ENCODE data around the gene ADAMTS14.

The ADAMTS14 gene

GRCh38 chr10:70647086-70647485, 25.2 kb upstream of the ADAMTS14 start:
- no peak overlapping the region for H3K9ac ChIP-seq
- H3K36me3 ChIP-seq = no peaks in the 10 kb centered on the region
- TF ChIP-seq Cebpa-rat (IDR thresholded peaks at IDR 0.05) = no peak
- no peaks in the 10 kb centered on the region for H4K20me1 ChIP-seq
- no peak overlapping the region for H3K27ac ChIP-seq
- H3K4me3 ChIP-seq = no peak overlapping the region
- H3K4me2 ChIP-seq = no peak overlapping the region
- no peaks in the 10 kb centered on the region for H3K27me3 ChIP-seq
- H3K9me3 ChIP-seq = peaks cover 52% of the 10 kb centered on the region
- no peaks in the 10 kb centered on the region for H3K4me1 ChIP-seq

- Histone ChIP-seq H3K27ac (no peak overlapping the region), H3K4me2 (no peak overlapping the region), H3K9me3 (peaks cover 65% of the 10 kb centered on the region), H3K9ac (no peak overlapping the region), H4K20me1 (no peaks in the 10 kb centered on the region), H3K4me3 (no peak overlapping the region), H3K4me1 (no peaks in the 10 kb centered on the region), H3K27me3 (no peaks in the 10 kb centered on the region), H3K36me3 (no peaks in the 10 kb centered on the region)
- TF ChIP-seq Cebpa-rat (IDR thresholded peaks at IDR 0.05) = no peak
These were observed 23.9 kb upstream of the ADAMTS14 start for GRCh38 chr10:70648427-70648826.

GRCh38 chr10:70649526-70649925, 22.8 kb upstream of the ADAMTS14 start:
- no peaks in the 10 kb centered on the region for H4K20me1 ChIP-seq
- H3K4me2 ChIP-seq = no peak overlapping the region
- H3K4me3 ChIP-seq = no peak overlapping the region
- H3K9ac ChIP-seq = no peak overlapping the region
- no peak overlapping the region for H3K27ac ChIP-seq
- H3K36me3 ChIP-seq = no peaks in the 10 kb centered on the region
- H3K27me3 ChIP-seq = no peaks in the 10 kb centered on the region
- no peak for TF ChIP-seq Cebpa-rat (IDR thresholded peaks at IDR 0.05)
- H3K9me3 ChIP-seq = peaks cover 72% of the 10 kb centered on the region
- H3K4me1 ChIP-seq = no peaks in the 10 kb centered on the region

GRCh38 chr10:70650104-70650503, 22.2 kb upstream of the ADAMTS14 start:
- H3K4me2 ChIP-seq = no peak overlapping the region

GRCh38 chr10:70650718-70651117, 21.6 kb upstream of the ADAMTS14 start:
- no peak overlapping the region for H3K9ac ChIP-seq
- no peaks in the 10 kb centered on the region for H3K36me3 ChIP-seq
- no peaks in the 10 kb centered on the region for H3K27me3 ChIP-seq
- H3K9me3 ChIP-seq = peaks cover 72% of the 10 kb centered on the region
- TF ChIP-seq Cebpa-rat (IDR thresholded peaks at IDR 0.05) = no peak
- no peaks in the 10 kb centered on the region for H4K20me1 ChIP-seq
- no peak overlapping the region for H3K4me3 ChIP-seq
- H3K4me1 ChIP-seq = peaks cover 2% of the 10 kb centered on the region
- no peak overlapping the region for H3K27ac ChIP-seq
- no peak overlapping the region for H3K4me2 ChIP-seq

More at GRCh38 chr10:70650104-70650503, 22.2 kb upstream of the ADAMTS14 start:
- TF ChIP-seq Cebpa-rat (IDR thresholded peaks at IDR 0.05) = no peak
- H3K27me3 ChIP-seq = no peaks in the 10 kb centered on the region
- H3K4me1 ChIP-seq = no peaks in the 10 kb centered on the region
- H3K9me3 ChIP-seq = peaks cover 72% of the 10 kb centered on the region
- no peak overlapping the region for H3K27ac ChIP-seq
- no peaks in the 10 kb centered on the region for H4K20me1 ChIP-seq
- H3K36me3 ChIP-seq = no peaks in the 10 kb centered on the region
- H3K9ac ChIP-seq = no peak overlapping the region
- no peak overlapping the region for H3K4me3 ChIP-seq

- Histone ChIP-seq H4K20me1 (no peaks in the 10 kb centered on the region), H3K4me1 (peaks cover 12% of the 10 kb centered on the region), H3K27ac (no peak overlapping the region), H3K36me3 (no peaks in the 10 kb centered on the region), H3K4me3 (no peak overlapping the region), H3K4me2 (no peak overlapping the region), H3K9ac (no peak overlapping the region), H3K9me3 (peaks cover 72% of the 10 kb centered on the region), H3K27me3 (no peaks in the 10 kb centered on the region)
- TF ChIP-seq Cebpa-rat (IDR thresholded peaks at IDR 0.05) = no peak
These were observed 20.6 kb upstream of the ADAMTS14 start for GRCh38 chr10:70651661-70652060.

- Histone ChIP-seq H3K27me3 (no peaks in the 10 kb centered on the region), H3K9ac (no peak overlapping the region), H3K4me3 (no peak overlapping the region), H4K20me1 (no peaks in the 10 kb centered on the region), H3K4me1 (peaks cover 18% of the 10 kb centered on the region), H3K36me3 (no peaks in the 10 kb centered on the region), H3K4me2 (no peak overlapping the region), H3K9me3 (peaks cover 64% of the 10 kb centered on the region), H3K27ac (no peak overlapping the region)
- no peak for TF ChIP-seq Cebpa-rat (IDR thresholded peaks at IDR 0.05)
These were observed 19.3 kb upstream of the ADAMTS14 start for GRCh38 chr10:70652761-70653657.

GRCh38 chr10:70655316-70655715, 17.0 kb upstream of the ADAMTS14 start:
- Histone ChIP-seq H3K4me3 (no peak overlapping the region), H3K36me3 (no peaks in the 10 kb centered on the region), H3K9me3 (peaks cover 62% of the 10 kb centered on the region), H4K20me1 (no peaks in the 10 kb centered on the region), H3K27me3 (no peaks in the 10 kb centered on the region), H3K9ac (no peak overlapping the region), H3K27ac (no peak overlapping the region), H3K4me1 (peaks cover 18% of the 10 kb centered on the region), H3K4me2 (no peak overlapping the region)
- TF ChIP-seq Cebpa-rat (IDR thresholded peaks at IDR 0.05) = no peak

- H3K27me3 ChIP-seq = no peaks in the 10 kb centered on the region
- no peak overlapping the region for H3K27ac ChIP-seq
- H3K9me3 ChIP-seq = peaks cover 51% of the 10 kb centered on the region
- no peak overlapping the region for H3K4me3 ChIP-seq
- no peaks in the 10 kb centered on the region for H4K20me1 ChIP-seq
- no peak for TF ChIP-seq Cebpa-rat (IDR thresholded peaks at IDR 0.05)
- no peak overlapping the region for H3K9ac ChIP-seq
- H3K36me3 ChIP-seq = no peaks in the 10 kb centered on the region
- H3K4me1 ChIP-seq = peaks cover 25% of the 10 kb centered on the region
- peak overlapping the region; percentile 35 for H3K4me2 ChIP-seq
These were observed 15.8 kb upstream of the ADAMTS14 start for GRCh38 chr10:70656489-70656888.

- Histone ChIP-seq H3K9me3 (peaks cover 45% of the 10 kb centered on the region), H3K27me3 (no peaks in the 10 kb centered on the region), H3K36me3 (no peaks in the 10 kb centered on the region), H3K9ac (no peak overlapping the region), H3K27ac (no peak overlapping the region), H4K20me1 (no peaks in the 10 kb centered on the region), H3K4me1 (peaks cover 29% of the 10 kb centered on the region), H3K4me3 (no peak overlapping the region), H3K4me2 (peak overlapping the region; percentile 35)
- TF ChIP-seq Cebpa-rat (IDR thresholded peaks at IDR 0.05) = no peak
These were observed 15.3 kb upstream of the ADAMTS14 start for GRCh38 chr10:70657041-70657440.
